Measurements from ENCODE around the gene LCE1E.

The LCE1E gene

GRCh38 chr1:152783095-152783494, 3.0 kb upstream of the LCE1E start:
- DNase-seq: no peak

DNA sequence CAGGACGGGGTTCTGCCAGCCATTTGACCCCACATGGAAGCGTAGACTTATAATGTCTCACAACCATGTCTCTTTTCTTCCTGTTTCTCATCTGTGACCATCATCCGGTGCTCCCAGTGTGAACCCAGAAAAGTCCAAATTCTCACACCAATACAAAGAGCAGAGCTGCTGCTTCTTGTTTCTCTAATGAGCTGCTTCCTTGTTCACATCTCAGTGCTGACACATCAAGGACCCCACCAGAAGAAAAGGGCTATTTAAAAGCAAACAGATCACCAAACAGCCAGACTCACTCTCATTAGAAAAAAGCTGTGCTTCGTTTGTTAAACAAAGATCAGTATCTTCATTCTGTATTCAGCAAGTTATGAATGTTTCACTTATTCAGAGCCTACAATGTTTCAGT, 9.6 kb downstream of the LCE1E start:
- no peak for DNase-seq

- no peak for DNase-seq
Observed at GRCh38 chr1:152796421-152796820, 10.4 kb downstream of the LCE1E start, which contains the start of gene LCE1D. TSS of gene LCE1D (plus strand) at chr1:152796721. CDS start at chr1:152797795, 1,074 bp downstream.

GRCh38 chr1:152801333-152801732, 15.3 kb downstream of the LCE1E start:
- no peak for DNase-seq

DNA sequence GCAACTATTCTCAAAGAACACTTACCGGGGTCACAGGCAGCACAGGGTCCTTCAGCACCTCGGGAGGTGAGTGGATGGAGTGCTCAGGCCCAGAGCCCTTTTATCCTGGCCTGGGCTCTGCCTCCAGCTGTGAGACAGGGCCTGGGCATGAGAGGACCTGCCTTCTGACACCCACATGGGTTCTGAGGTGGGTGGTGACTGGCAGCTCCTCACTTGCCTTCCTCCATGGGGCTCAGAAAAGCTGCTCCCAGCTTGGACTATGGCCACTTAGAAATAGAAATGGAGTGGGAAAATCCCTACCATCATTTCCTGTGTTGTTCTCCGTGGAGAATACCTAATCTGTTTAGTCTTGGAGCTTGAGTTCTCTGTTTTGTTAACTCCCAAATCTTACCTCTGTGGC, 20.5 kb downstream of the LCE1E start, which contains the start of gene LCE1C:
Gene LCE1C, minus strand, starts transcription at position 76 of the 400 bp plus-strand sequence. CDS start 1,173 bp downstream, outside the sequence.
- DNase-seq: no peak

DNA sequence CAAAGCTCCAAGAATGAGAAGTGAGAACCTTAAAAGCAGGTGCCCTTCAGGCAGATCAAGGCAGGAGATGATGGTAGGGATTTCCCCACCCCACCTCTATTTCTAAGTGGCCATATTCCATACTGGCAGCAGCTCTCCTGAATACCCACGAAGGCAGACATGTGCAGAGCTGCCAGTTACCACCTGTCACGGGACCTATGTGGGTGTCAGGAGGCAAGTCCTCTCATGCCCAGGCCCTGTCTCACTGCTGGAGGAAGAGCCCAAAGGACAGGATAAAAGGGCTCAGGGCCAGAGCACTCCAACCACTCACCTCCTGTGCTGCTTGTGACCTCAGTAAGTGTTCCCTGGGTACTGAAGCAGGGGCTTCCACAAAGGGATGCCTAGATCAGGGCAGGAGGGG, 25.0 kb downstream of the LCE1E start:
- no peak for DNase-seq

DNA sequence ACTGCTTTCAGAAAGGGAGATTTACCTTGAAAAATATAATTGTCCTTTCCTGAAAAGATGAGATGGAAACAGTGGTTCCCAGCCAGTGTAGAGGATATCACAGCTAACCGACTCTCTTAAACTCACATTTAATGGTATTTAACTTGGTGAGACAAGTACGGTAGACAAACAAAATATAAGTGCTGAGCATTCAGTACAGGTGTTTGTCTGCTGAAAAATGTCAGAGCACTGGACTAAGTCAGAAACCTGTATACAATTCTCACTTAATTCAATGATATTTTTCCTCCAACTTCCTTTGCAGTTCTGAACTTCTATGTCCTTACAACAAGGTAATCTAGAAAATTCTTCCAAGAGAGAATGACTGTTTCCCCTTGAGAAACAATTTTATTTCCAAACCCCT, 25.6 kb downstream of the LCE1E start, which contains the start of gene LCE1B:
Gene LCE1B, plus strand, starts transcription at position 301 of the 400 bp plus-strand sequence. CDS start 476 bp downstream, outside the sequence.
- DNase-seq: no peak

GRCh38 chr1:152817309-152817708, 31.3 kb downstream of the LCE1E start:
- no peak for DNase-seq

GRCh38 chr1:152823294-152823693, 37.2 kb downstream of the LCE1E start:
- no peak for DNase-seq

DNA sequence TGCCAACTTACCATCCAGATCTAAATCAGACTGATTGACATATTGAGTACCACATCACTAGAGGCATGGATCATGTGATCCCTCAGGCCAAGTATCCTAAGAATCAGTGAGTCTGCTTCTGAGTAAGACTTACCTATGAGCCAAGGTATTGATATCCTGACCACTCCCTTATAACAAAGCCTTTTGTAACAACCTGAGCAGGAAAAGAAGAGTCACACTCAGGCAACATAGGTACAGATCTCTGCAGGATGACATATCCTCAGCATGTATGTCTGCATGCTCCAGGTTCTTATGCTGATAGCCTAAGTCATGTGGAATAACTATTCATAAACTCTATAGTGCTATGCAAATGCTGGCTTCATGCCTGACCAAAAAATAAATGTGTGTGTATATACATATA, 38.9 kb downstream of the LCE1E start:
- DNase-seq: no peak

DNA sequence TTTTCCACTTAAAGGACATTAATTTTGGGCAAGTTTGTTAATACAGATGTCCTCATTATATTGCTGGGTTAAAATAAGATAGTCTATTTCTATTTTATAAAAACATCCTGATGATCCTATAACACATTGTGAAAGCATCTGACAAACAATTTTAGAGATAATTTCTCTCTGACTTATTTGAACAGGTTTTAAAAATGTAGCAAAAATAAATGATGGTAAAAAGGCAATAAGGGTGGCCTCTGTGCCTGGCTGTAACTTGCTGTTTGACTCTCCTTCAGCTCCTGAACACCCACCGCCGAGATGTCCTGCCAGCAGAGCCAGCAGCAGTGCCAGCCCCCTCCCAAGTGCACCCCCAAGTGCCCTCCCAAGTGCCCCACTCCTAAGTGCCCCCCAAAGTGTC, 41.1 kb downstream of the LCE1E start, which contains the start of gene LCE1A:
Gene LCE1A, plus strand, starts transcription at position 301 of the 400 bp plus-strand sequence. Its CDS starts 0 bp downstream, at position 301.
- DNase-seq: no peak

DNA sequence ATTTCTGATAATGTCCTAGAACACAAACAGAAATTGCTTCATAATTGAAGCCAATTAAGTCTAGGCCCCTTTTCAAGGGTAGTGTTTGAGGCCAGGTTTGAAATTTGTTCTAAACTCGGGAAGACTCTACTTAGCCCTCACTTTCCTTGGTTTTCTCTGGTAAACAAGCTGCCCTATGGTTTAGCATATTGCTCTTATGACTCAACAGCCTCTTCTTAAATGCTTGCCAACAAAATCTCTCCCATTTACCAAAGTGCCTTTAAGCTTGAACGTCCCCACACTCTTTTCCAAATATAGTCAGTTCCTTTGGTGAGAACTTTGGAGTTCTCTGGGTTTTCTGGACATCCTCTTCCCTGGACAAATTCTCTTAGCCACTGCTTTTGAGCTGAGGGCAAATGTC, 50.8 kb downstream of the LCE1E start:
- no peak for DNase-seq

Data from suppressor macrophage treated with lipopolysaccharide for 4 hours (primary cell).